CD1c-positive myeloid dendritic cell (primary cell): ENCODE data around the gene B3GAT2.

Experiments
- DNase-seq: peaks from one replicate; pipeline ENCODE4 v3.0.0-alpha.2; 2016; ENCODE audit errors: extremely low spot score

The B3GAT2 gene

GRCh38 chr6:70843328-70843918 lies 113.4 kb downstream of the B3GAT2 start:
- DNase-seq = no peak

DNA sequence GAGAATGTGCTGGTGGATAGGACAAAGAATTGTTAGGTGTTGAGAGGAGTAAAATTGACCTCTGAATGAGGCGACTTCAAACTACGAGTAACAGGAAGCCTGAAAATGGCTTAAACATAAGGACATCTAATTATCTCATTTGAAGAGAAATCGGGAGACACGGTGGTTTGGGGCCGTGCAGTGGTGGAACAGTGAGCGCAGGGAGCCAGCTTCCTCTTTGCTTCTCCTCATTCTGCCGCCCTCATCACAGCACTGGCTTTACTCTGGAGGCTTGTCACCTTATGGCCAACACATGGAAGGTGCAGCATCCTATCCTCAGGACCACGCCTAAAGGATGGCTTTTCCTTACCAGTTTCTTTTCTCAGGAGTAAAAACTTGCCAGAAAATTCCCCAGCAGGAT lies 114.3 kb downstream of the B3GAT2 start:
- DNase-seq = no peak

DNA sequence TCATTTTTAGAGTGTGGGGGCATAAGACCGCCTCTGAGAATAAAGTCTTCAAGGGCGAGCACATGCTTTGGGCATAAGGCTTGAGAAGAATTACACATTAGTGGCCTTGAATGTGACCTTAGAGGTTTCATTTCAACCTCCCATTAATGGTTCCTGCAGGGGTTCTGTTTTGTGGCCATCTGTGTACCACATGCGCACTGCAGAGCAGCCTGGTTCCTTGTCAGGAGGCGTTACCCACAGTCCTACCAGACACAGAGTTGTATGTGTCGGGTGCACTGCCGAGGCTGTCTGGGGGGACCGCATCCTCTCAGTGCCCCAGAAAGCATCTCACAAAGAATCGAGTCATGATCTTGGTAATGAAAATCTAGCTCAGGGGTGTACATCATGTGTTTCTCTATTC lies 115.7 kb downstream of the B3GAT2 start:
- no peak for DNase-seq

DNA sequence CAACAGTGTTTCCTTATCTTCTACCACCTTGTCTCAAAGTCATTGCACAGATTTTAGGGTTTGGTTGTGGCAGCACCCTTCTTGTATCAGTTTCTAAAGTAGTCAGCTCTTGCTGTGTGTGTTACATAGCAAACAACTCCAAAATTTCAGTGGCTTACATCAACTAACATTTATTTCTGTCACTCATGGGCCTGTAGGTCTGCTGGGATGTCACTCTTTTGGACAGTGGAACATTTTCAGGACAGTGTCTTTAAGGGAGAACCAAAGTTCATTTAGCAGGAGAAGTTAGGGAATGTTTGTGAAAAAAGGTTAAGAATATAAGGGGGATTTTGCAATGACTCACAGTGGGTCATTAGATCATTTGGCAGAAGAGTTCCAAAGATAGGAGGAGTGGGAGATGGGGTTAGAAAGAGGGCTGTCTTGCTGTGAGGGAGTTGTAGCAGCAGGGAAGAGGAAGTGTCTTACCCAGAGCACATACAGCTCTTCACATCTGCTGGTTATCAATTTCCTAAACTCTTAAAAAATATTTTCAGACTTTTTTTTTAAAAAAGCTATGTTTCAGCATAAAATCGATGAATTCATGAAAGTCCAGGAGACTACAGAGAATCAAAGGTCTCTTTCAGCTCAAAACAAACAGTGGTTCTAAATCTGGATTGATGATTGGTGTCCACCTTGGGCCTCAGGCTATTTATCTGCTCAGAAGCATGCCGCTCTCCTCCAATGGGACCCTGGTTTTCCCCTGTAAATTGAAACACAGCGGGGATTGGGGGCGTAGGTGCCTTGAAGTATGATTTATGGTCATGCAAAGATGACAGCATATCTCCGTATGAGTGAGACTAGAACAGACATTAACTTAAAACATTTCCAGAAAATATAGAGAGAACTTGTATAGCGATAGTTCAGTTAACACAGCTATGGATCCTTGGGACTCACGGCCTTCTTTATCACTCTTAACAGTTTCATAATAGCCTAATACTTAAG lies 117.3 kb downstream of the B3GAT2 start:
- DNase-seq = no peak

- no peak for DNase-seq
Measured at GRCh38 chr6:70838907-70839285, 118.0 kb downstream of the B3GAT2 start.

- no peak for DNase-seq
Measured at GRCh38 chr6:70834520-70834919, 122.3 kb downstream of the B3GAT2 start.

DNA sequence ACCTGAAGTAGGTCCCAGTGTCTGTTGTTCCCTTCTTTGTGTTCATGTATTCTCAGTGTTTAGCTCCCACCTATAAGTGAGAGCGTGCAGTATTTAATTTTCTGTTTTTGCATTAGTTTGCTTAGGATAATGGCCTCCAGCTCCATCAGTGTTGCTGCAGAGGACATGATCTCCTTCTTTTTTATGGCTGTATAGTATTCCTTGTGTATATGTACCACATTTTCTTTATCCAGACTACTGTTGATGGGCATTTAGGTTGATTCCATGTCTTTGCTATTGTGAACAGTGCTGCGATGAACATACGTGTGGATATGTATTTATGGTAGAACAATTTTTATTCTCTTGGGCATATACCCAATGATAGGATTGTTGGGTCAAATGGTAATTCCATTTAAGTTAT lies 125.4 kb downstream of the B3GAT2 start:
- no peak for DNase-seq

DNA sequence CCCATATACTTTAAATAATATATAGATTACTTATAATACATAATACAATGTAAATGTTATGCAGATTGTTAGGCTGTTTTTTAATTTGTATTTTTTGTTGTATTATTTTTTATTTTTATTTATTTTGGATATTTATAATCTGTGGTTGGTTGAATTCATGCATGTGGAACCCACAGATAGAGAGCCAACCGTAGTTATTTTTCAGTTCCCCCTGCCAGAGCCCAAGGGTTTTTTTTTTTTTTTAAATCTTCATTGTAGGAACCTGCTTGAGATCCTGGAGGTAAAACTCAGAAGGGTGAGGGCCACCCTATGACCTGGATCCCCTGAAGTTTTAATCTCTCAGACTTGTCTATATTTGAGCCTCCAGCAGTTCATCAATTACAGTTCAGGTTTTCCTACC lies 133.2 kb downstream of the B3GAT2 start:
- no peak for DNase-seq

GRCh38 chr6:70821751-70822150 lies 135.1 kb downstream of the B3GAT2 start:
- no peak for DNase-seq

DNA sequence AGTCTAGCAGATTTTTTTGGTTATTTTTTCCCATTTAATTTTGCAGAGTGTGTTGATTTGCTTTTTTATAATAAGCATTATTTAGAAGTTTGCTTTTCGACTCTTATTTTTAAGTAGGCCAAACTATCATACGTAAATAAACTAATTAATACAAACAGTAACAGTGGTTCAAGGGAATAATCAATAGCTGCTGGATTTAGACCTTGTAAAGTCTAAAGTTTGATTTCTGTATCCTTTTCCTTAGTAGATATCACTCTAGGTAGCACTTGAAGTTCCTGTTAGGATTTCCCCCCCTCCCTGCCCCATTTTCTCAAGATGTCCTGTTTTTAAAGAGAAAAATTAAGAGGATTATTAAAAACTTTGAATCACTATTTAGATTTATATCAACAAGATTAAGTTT lies 136.1 kb downstream of the B3GAT2 start:
- DNase-seq = no peak

DNA sequence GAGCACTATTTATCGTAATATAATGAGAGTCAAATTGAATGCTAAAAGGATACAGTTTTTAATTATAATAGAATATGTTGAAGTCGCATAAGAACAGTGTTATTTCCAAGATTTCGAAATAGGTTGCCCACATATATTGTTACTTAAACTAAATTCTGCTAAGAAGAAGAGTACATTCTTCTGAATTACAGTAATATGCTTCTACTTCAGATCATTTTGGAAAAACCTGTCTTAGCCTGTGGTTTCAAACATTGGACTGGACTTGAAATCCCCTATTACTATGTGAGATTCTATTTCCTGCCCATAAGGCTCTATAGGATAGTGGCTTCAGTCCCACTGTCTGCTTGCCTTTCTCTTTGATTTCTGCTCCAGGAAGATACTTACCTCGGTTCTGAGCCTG lies 137.2 kb downstream of the B3GAT2 start:
- DNase-seq = no peak

DNA sequence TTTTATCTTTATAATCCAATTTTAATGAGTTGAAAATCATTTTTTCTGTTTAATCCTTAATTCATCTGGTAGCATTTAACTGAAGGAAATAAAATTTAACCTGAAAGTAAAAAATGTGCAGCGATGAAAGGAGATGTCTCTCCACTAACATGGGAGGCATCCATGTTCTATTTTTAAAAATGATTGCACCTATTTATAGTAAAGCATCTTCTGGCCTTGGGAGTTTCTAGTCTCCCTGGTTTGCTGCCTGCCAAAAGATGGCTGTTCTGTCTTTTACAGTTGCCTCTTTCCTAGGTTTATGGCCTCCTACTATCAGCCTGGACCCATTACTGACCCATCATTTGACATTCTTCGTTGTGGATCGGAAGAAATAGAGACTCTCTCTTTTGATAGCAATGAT lies 143.0 kb downstream of the B3GAT2 start:
- no peak for DNase-seq

GRCh38 chr6:70811788-70812187 lies 145.1 kb downstream of the B3GAT2 start:
- no peak for DNase-seq
